Embryonic facial prominence (tissue), 1 donor: Measurements from ENCODE around the gene KANSL1L.
"Not testable (repeated sequence)": the region's sequence is repeated elsewhere in the genome, so short reads cannot be mapped to it uniquely, and the experiment has no call there.

Source experiments
- DNase-seq: peaks from one replicate; pipeline ENCODE4 v3.0.0-alpha.2; 2016; ENCODE audit errors: extremely low spot score

KANSL1L gene

DNA sequence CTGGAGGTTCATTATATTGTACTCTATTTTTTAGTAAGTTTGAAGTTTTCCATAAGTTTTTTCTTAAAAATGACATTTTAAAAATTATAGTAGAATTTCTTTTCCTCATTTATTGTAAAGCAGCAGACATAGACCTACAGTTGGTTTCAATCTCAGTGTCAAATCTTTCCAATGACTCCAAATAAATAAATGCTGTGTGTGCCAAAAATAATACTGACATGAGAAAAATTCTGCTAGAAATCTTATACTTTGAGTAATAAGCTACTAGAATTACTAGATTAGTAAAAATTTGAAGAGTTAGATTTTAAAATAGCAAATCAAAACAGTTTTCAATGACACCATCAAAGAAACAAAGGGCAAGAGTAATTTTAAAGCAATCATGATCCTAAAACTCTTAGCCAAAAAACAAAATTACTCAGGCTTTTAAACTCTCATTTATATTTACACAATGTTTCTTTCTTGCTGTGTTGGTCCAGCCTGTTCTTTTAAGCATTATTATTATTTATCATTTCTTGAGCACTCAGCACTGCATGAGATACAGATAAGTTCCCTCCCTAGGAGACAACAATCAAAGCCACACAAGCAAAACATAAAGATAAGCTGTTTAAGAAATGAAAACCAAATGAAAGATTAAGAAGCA, 8.3 kb upstream of the KANSL1L start:
- no peak for DNase-seq

GRCh38 chr2:210177769-210178168, 6.6 kb upstream of the KANSL1L start:
- DNase-seq = no peak

GRCh38 chr2:210177115-210177514, 5.9 kb upstream of the KANSL1L start:
- DNase-seq = not testable (repeated sequence)

DNA sequence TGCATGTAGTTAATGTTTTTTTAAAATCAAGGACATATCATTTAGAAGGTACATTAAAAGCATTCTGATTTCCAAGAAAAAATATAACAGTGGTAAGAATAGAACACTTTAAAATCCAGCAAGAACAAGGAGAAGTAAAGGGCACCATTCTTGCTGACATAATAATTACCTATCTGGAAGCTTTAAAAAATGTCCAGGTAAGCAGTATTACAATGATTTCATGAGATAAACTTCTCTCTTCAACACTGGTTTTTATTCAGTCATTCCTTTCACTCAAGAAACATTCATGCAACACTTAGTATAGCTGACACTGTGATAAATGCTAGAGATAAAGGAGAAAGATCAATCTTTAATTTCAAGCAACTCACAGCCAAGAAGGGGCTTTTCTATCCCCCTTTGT, 2.9 kb upstream of the KANSL1L start:
- no peak for DNase-seq

GRCh38 chr2:210172219-210172575, 988 bp upstream of the KANSL1L start:
- DNase-seq = no peak

DNA sequence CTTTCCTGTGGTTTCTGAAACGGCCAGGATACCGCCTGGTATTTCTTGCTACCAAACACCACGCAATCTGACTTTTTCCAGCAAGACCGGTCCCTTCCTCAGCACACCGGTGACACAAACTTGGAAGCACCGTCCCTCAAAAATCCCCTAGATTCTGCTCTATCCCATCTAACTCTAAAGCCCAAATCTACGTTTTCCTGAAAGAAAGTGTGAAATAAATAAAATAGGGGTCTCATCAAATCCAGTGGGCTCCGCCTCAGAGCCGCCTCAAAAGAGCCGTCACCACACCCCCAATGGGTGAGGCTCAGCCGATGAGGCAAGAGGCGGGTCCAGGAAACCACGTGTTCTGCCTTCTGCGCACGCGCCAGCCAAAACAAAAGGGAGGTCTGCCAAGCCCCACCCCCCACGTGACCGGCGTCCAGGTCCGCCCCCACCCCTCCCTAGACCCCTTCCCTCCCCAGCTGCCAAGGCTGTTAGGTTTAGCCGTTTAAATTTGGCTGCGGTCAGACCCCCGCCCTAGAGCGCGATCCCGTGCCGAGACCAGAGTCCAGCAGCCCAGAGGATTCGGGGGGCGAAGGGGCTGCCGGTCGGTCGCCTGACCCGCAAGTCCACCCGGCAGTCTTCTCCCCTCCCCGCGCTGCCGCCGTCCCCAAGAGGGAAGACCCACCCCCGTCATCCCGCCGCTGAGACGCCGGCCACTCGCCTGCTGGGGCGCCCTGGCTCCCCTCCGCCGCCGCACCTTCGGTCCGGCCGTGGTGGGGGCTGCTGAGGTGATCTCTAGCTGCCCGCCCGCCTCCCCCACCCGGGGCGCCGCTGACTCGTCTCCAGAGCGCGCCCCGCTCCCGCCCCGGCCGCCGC, 534 bp downstream of the KANSL1L start:
- peak; percentile 92 for DNase-seq

DNA sequence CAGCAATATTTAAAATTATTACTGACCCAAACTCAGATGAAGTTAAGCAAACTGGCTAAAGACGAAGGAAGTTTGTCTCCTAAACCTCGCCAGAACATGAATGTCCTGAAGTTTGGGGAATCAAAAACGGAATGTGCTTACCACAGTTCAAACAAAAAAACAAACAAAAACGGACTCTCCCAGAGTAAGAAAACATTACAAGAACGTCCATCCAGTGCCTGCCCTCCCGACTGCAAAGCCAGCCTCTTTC, 1.1 kb downstream of the KANSL1L start:
- DNase-seq = no peak

DNA sequence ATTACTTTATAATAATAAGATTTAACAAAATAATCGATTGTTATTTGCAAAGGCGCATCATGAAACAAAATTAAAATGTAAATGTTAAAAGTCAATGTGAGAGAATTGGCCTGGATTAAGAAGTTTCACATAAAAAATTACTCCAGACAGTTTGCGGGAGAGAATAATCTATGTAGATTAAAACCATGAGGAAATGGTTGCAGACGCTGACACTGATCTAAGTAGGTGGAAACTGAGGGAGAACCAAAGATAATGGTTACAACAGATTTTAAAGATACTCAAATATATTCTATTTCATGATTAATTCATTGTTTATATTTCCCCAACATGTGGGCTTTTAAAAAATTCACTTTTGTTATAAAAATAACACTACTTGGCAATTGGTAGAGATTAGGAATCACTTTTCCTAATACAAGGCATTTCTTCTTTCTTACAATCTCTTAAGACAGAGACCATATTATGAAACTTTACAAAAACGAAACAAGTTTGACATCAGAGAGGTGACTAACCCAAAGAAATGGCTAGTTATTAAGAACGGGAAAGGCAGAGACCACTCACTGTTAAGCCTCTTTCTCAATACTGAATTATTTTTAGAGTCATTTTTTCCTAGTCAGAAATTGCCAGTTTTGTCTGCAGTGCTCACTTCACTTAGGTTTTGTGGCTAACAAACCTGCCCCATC, 1.6 kb downstream of the KANSL1L start:
- DNase-seq = no peak

DNA sequence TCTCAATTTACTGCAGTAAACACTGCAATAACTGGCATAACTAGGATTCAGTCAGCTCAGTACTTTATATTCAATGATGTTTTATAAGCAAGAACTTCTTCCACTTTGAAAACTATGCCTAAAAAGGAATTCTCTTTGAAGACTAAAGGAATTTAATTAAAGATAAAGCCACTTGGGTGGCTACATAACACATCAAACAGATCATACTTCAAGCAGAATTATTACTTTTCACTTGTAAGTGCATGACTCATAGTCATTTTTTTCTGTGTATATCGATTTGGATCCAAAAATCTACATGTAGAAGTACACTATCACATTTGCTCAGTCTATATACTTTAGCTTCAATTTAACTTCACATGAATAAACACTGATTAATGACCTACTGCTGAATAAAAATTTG, 4.0 kb downstream of the KANSL1L start:
- DNase-seq = no peak

DNA sequence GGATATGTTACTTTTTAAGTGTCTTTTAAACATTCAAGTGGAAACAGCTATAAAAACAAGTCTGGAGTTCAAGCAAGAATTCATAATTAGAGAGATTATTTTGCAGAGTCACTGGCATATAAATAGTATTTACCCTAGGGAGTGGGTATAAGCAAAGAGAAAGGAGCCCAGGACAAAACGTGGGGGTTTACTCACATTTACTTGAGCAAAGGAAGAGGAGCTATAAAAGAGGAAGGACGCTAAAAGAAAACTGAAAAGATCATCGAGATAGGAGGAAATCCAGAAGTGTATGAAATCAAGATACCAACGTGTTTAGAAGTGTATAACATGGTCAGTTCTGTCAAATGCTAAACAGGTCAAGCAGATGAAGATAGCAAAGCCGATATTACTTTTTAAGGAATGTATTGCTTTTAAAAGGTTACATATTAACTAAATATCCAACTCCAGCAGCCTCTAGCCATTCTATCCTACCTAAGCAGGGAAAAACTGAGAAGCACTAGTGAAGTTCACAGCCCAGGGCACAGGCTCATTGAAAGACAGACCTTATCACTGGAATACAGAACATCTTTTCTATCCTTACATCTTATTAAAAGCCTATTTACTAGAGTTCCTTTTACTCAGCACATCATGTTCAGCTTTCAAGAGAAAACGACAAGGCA, 8.6 kb downstream of the KANSL1L start:
- DNase-seq = no peak

DNA sequence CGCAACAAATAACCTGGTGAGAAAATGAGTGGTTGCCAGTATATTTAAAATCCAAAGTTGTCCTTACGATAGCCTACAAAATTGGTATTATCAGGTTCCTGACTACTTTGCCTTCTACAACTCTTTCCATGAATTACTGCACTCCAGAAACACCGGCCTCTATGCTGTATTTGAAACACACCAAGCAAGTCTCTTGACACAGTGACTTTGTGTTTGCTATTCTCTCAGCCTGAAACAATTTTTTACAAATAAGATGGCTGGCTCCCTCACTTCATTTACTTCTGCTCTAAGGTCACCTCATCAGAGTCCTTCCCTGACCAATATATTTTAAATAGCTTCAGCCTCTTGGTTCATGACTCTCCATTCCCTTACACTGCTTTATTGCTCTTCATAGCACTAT, 12.2 kb downstream of the KANSL1L start:
- DNase-seq = no peak

DNA sequence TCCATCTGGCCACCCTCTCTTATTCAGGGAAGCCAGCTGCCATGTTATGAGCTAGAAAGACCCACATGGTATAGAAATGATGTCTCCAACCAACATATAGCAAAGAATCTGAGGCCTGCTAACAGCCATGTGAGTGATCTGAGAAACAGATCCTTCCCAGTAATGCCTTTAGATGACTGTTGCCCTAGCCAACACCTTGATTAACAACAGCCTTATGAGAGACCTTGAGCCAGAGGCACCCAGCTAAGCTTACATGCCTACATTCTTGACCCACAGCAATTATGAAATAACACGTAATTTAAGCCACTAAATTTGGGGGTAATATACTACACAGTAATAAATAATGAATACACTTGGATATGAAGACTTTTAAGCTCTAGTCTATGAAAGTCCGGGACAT, 13.0 kb downstream of the KANSL1L start:
- DNase-seq = no peak

DNA sequence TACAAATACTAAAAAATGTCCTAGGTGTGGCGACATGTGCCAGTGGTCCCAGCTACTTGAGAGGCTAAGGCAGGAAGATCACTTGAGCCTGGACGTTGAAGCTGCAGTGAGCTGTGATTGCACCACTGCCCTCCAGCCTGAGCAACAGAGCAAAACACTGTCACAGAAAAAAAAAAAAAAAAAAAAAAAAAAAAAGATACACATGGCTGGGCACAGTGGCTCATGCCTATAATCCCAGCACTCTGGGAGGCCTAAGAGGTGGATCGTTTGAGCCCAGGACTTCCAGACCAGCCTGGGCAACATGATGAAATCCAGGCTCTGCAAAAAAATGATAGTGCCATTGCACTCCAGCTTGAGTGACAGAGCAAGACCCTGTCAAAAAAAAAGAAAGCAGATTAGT, 13.7 kb downstream of the KANSL1L start:
- DNase-seq = no peak

GRCh38 chr2:210147614-210148013, 23.6 kb downstream of the KANSL1L start:
- DNase-seq = no peak

GRCh38 chr2:210132239-210132638, 39.0 kb downstream of the KANSL1L start:
- DNase-seq = no peak

- DNase-seq = no peak
Measured at GRCh38 chr2:210128961-210129360, 42.2 kb downstream of the KANSL1L start.

DNA sequence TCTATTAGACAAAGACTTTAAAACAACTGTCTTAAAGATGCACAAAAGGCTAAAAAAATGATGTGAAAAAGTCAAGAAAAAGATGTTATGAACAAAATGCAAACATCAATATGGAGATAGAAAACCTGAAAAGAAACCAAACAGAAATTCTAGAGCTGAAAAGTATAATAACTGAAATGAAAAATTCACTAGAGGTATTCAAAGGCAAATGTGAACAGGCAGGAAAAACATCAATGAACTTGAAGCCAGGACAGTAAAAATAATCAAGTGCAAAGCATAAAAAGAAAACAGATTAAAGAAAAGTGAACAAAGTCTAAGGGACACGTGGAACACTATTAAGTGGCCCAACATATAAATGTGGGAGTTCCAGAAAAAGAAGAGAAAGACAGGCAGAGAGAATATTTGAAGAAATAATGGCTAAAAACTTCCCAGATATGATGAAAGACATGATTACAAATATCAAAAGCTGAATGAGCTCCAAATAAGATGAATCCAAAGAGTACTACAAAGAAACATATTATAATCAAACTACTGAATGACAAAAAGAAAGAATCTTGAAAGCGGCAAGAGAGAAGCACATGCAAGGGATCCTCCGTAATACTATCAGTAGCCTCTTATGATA, 57.5 kb downstream of the KANSL1L start:
- DNase-seq = no peak

DNA sequence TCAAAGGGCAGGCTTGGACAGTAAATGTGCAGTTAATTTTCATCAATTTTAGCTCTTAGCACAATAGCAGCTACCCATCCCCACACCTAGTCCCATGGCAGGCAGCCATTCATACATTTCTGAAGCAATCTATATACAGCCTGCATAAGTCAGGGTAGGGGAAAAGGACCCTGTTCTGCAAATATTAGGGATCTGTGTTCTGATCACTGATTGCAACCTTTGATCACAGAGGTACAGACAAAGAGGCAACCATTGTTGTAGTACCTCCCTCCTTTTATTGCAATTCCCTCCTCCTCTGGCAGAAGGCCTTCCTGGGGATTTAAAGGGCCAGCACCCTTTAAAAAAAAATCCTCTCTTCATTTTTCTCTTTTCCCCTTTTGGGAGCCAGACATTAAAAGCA, 58.3 kb downstream of the KANSL1L start:
- no peak for DNase-seq

GRCh38 chr2:210099940-210100339, 71.3 kb downstream of the KANSL1L start:
- no peak for DNase-seq

DNA sequence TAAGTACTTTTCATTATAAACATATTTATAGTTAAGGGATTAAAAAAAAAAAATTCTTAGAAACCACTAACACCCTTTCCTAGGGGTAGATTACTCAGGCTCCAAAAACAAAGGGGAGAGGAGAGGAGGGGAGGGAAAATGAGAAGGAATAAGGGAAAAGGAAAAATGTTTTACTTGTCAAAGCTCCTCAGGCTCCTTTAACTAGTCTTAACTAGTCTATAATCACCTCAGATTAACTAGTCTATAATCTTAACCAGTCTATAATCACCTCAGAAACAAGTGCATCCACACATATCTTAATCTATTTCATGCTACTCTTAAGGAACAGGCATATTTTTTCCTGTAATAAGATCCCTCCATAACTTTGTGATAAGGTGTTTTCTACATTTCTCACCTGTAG, 76.4 kb downstream of the KANSL1L start:
- DNase-seq = no peak

GRCh38 chr2:210092791-210093190, 78.4 kb downstream of the KANSL1L start:
- DNase-seq = no peak

DNA sequence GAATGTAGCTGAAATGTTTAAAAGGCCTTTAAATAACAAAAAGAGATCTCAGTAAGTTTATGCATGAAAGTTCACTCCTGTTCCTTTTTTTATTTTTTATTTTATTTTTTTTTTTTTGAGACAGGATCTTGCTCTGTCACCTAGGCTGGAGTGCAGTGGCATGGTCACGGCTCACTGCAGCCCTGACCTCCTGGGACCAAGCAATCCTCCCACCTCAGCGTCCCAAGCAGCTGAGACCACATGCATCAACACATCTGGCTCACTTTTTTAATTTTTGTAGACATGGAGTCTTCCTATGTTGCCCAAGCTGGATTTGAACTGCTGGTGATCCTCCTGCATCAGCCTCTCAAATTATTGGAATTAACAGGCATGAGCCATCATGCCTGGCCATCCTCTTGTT, 84.3 kb downstream of the KANSL1L start:
- DNase-seq = no peak
